Loucy (cell line): ENCODE data around the gene PLA2G4D.
A peak's percentile ranks its signal among the peaks of the same experiment; 100 is the strongest.

Experiments
- H2AFZ ChIP-seq: fragments of 200-600 bp; sonication (generic); 2 replicates; pipeline ENCODE4 v1.6.0; 2016; ENCODE audit warnings: antibody characterized with exemption, mild to moderate bottlenecking, low read length, moderate library complexity
- H3F3A ChIP-seq: fragments of 200-600 bp; 2 replicates; pipeline ENCODE4 v1.6.0; 2016; ENCODE audit warnings: antibody characterized with exemption, low read depth, mild to moderate bottlenecking
- H3K27me3 ChIP-seq: fragments of 200-600 bp; sonication (generic); 2 replicates; pipeline ENCODE4 v1.6.1; 2014; ENCODE audit warnings: low read length, mild to moderate bottlenecking; ENCODE audit not compliant: insufficient read depth, poor library complexity, severe bottlenecking
- H3K36me3 ChIP-seq: fragments of 200-600 bp; sonication (generic); 2 replicates; pipeline ENCODE4 v1.6.1; 2016; ENCODE audit warnings: low read length; ENCODE audit not compliant: insufficient read depth
- H3K4me1 ChIP-seq: fragments of 200-600 bp; sonication (generic); 2 replicates; pipeline ENCODE4 v1.5.1; 2014; ENCODE audit warnings: low read length, mild to moderate bottlenecking; ENCODE audit not compliant: insufficient read depth, poor library complexity, severe bottlenecking
- H3K4me2 ChIP-seq: fragments of 200-600 bp; sonication (generic); 2 replicates; pipeline ENCODE4 v1.6.0; 2014; ENCODE audit warnings: antibody characterized with exemption, low read length, low read depth, mild to moderate bottlenecking; ENCODE audit not compliant: poor library complexity, severe bottlenecking
- H3K4me3 ChIP-seq: fragments of 200-600 bp; sonication (generic); 2 replicates; pipeline ENCODE4 v1.5.1; 2014; ENCODE audit warnings: low read length, mild to moderate bottlenecking, mixed read lengths; ENCODE audit not compliant: poor library complexity, severe bottlenecking
- H3K79me2 ChIP-seq: fragments of 200-600 bp; sonication (generic); 2 replicates; pipeline ENCODE4 v1.6.1; 2014; ENCODE audit warnings: low read length; ENCODE audit not compliant: insufficient read depth
- H3K9ac ChIP-seq: fragments of 200-600 bp; sonication (generic); 2 replicates; pipeline ENCODE4 v1.6.0; 2014; ENCODE audit warnings: mild to moderate bottlenecking, low read depth, low read length, moderate library complexity; ENCODE audit not compliant: poor library complexity, severe bottlenecking
- H3K9me2 ChIP-seq: fragments of 200-600 bp; sonication (generic); replicated peaks from 2 replicates; pipeline ENCODE4 v1.6.1; 2016; ENCODE audit warnings: low read depth, low read length, mixed read lengths
- H3K9me3 ChIP-seq: fragments of 200-600 bp; sonication (generic); 2 replicates; pipeline ENCODE4 v1.6.1; 2014; ENCODE audit warnings: mild to moderate bottlenecking, antibody characterized with exemption, low read length, low read depth; ENCODE audit not compliant: insufficient read depth
- H4K20me1 ChIP-seq: fragments of 200-600 bp; sonication (generic); 2 replicates; pipeline ENCODE4 v1.6.0; 2014; ENCODE audit warnings: antibody characterized with exemption, low read length, mild to moderate bottlenecking; ENCODE audit not compliant: insufficient read depth, poor library complexity, severe bottlenecking
- EZH2phosphoT487 ChIP-seq: fragments of 200-600 bp; IDR thresholded peaks from 2 replicates; pipeline ENCODE4 v1.6.1; 2018; ENCODE audit warnings: antibody characterized with exemption, mild to moderate bottlenecking, moderate library complexity, borderline replicate concordance
- TF ChIP-seq, protein P1 (sequence below): fragments of 200-600 bp; sonication (generic); conservative IDR thresholded peaks from 2 replicates; pipeline ENCODE4 v1.5.1; 2014; ENCODE audit warnings: mild to moderate bottlenecking, antibody characterized with exemption, low read length

PLA2G4D gene

DNA sequence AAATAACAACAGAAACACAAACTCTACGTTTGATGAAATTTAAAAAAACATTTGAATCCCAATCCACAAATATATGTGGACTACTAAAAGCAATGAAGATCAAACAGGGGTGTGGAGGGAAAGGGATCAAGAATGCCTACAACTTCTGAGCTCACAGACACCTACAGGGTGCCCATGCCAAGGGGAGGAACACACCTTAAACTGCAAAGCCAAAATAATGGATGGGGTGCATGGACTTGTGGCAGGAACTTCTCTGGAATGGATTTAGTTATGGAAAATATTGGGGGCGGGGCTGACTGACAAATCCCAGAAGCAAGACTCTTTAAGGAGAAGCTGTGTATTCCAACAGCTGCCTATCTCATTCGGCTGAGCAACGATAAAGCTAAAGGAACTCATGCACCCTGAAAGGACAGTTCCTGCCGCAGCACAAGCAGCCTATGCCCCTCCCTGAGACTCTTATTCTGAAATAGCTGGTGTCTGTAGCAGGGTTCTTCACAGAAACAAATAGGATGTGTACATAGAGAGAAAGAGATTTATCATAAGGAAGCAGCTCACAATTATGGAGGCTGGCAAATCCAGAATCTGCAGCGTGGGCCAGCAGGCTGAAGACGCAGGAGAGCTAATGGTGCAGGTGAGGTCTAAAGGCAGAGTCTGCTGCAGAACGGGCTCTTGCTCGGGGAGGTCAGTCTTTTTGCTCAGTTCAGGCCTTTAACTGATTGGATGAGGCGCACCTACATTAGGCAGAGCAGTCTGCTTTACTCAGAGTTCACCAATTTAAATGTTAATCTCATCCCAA lies 24.5 kb upstream of the PLA2G4D start:
- H3K9me3 ChIP-seq = no peaks in the 10 kb centered on the region
- 0 out of 2 replicates have a peak overlapping the region, but pooled peaks have one; percentile 44 for H2AFZ ChIP-seq
- H3K4me2 ChIP-seq = no peak overlapping the region
- H4K20me1 ChIP-seq = no peaks in the 10 kb centered on the region
- no peak overlapping the region for H3K9ac ChIP-seq
- no peak overlapping the region for H3K4me3 ChIP-seq
- TF ChIP-seq EZH2phosphoT487 = no peak
- TF ChIP-seq, protein P1, sequence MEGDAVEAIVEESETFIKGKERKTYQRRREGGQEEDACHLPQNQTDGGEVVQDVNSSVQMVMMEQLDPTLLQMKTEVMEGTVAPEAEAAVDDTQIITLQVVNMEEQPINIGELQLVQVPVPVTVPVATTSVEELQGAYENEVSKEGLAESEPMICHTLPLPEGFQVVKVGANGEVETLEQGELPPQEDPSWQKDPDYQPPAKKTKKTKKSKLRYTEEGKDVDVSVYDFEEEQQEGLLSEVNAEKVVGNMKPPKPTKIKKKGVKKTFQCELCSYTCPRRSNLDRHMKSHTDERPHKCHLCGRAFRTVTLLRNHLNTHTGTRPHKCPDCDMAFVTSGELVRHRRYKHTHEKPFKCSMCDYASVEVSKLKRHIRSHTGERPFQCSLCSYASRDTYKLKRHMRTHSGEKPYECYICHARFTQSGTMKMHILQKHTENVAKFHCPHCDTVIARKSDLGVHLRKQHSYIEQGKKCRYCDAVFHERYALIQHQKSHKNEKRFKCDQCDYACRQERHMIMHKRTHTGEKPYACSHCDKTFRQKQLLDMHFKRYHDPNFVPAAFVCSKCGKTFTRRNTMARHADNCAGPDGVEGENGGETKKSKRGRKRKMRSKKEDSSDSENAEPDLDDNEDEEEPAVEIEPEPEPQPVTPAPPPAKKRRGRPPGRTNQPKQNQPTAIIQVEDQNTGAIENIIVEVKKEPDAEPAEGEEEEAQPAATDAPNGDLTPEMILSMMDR = no peak
- no peaks in the 10 kb centered on the region for H3K9me2 ChIP-seq
- no peaks in the 10 kb centered on the region for H3K27me3 ChIP-seq
- H3K36me3 ChIP-seq = no peaks in the 10 kb centered on the region
- H3K79me2 ChIP-seq = no peaks in the 10 kb centered on the region
- H3F3A ChIP-seq = no peaks in the 10 kb centered on the region
- H3K4me1 ChIP-seq = no peaks in the 10 kb centered on the region

DNA sequence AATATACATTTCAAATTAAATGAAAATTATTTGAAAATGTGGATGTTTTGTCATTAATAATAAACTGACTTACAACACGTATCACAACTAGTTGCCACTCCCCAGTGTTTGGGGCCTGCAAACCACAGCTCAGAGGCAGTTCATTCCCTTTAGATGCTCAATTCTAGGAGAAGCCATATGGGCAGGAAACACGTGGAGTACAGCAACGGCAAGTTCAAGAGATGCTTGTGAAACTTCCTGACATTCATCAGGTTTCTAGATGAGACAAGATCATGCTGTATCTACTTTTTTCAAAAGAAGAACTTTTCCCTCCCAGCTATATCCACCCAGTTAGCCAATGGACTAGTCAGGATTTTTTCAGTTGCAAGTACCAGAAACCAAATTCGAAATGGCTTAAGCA lies 17.6 kb upstream of the PLA2G4D start:
- no peaks in the 10 kb centered on the region for H3K9me2 ChIP-seq
- no peaks in the 10 kb centered on the region for H4K20me1 ChIP-seq
- no peaks in the 10 kb centered on the region for H3K27me3 ChIP-seq
- TF ChIP-seq, protein P1 = no peak
- TF ChIP-seq EZH2phosphoT487 = no peak
- H3K4me3 ChIP-seq = no peak overlapping the region
- no peak overlapping the region for H2AFZ ChIP-seq
- no peak overlapping the region for H3K4me2 ChIP-seq
- no peaks in the 10 kb centered on the region for H3K36me3 ChIP-seq
- no peaks in the 10 kb centered on the region for H3F3A ChIP-seq
- H3K9ac ChIP-seq = no peak overlapping the region
- no peaks in the 10 kb centered on the region for H3K79me2 ChIP-seq
- no peaks in the 10 kb centered on the region for H3K9me3 ChIP-seq
- no peaks in the 10 kb centered on the region for H3K4me1 ChIP-seq

DNA sequence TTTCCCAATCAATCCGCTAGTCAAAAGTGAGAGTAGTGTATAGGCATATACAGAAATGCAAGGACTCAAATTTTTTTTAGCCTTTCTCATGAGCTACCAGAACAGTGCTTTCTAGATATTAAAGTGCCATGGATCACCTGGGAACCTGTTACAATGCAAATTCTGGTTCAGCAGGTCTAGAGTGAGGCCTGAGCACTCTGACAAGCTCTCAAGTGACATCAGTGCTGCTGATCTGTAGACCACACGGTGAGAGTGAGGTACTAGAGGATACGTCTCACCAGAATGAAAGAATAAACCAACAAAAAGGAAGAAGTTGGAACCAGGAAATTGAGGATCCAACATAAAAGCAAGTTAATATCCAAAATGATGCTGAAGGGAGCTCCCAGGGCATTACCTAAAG lies 16.0 kb upstream of the PLA2G4D start:
- no peaks in the 10 kb centered on the region for H3K4me1 ChIP-seq
- no peak overlapping the region for H3K4me3 ChIP-seq
- no peaks in the 10 kb centered on the region for H4K20me1 ChIP-seq
- no peaks in the 10 kb centered on the region for H3K9me3 ChIP-seq
- H3K27me3 ChIP-seq = no peaks in the 10 kb centered on the region
- no peak overlapping the region for H2AFZ ChIP-seq
- H3K9me2 ChIP-seq = no peaks in the 10 kb centered on the region
- no peak for TF ChIP-seq EZH2phosphoT487
- TF ChIP-seq, protein P1 = no peak
- H3K36me3 ChIP-seq = no peaks in the 10 kb centered on the region
- H3K4me2 ChIP-seq = no peak overlapping the region
- no peaks in the 10 kb centered on the region for H3F3A ChIP-seq
- H3K9ac ChIP-seq = no peak overlapping the region
- no peaks in the 10 kb centered on the region for H3K79me2 ChIP-seq
